GM13976 (cell line): ENCODE measurements around the gene ABHD12.
A peak's percentile ranks its signal among the peaks of the same experiment; 100 is the strongest.
"Not testable (repeated sequence)": the region's sequence is repeated elsewhere in the genome, so short reads cannot be mapped to it uniquely, and the experiment has no call there.

Source experiments
- DNase-seq: peaks from one replicate; pipeline ENCODE4 v3.0.0; 2012; ENCODE audit warnings: low spot score
- CTCF ChIP-seq: IDR thresholded peaks from 2 replicates; pipeline ENCODE4 v1.5.1; 2012; ENCODE audit warnings: borderline replicate concordance, mild to moderate bottlenecking; ENCODE audit not compliant: insufficient read depth; ENCODE audit errors: extremely low read depth, missing control alignments, control extremely low read depth
- in situ Hi-C: fragments of 300-500 bp; cut with MboI; formaldehyde crosslinking; loops from one replicate; pipeline ENCODE4 v1.12.0; 2022; ENCODE audit warnings: low sequenced_read_pairs, mixed read lengths, inconsistent platforms; ENCODE audit not compliant: unreplicated experiment

ABHD12 gene

GRCh38 chr20:25338112-25339023 is 52.3 kb downstream of the ABHD12 start:
- in situ Hi-C loops: no loop called here
- peak; percentile 8 for DNase-seq
- TF ChIP-seq CTCF: no peak

GRCh38 chr20:25336561-25337422 is 53.8 kb downstream of the ABHD12 start:
- TF ChIP-seq CTCF: no peak
- in situ Hi-C loops: no loop called here
- DNase-seq: peak; percentile 6

GRCh38 chr20:25334972-25335371 is 55.7 kb downstream of the ABHD12 start:
- in situ Hi-C loops, DNase-seq: not testable (repeated sequence)

GRCh38 chr20:25328954-25329498 is 61.6 kb downstream of the ABHD12 start:
- no peak for TF ChIP-seq CTCF
- in situ Hi-C loops: no loop called here
- DNase-seq: no peak

GRCh38 chr20:25327521-25328235 is 63.0 kb downstream of the ABHD12 start:
- TF ChIP-seq CTCF: no peak
- in situ Hi-C loops: no loop called here
- DNase-seq: no peak

- no peak for DNase-seq
- TF ChIP-seq CTCF: no peak
- in situ Hi-C loops: no loop called here
Observed at GRCh38 chr20:25325997-25326396, 64.6 kb downstream of the ABHD12 start.
